Adrenal gland (tissue), 5 donors: Measurements from ENCODE around the gene PSMB11.

Experiments
- POLR2A ChIP-seq, 2 donors: fragments of 450-650 bp; IDR thresholded peaks; one replicate each; pipeline ENCODE4 v1.6.1; 2017; ENCODE audit warnings: antibody characterized with exemption in 2 of 2, mild to moderate bottlenecking in 2 of 2, moderate library complexity in 1 of 2
- TF ChIP-seq, protein P1 (sequence below), 6 experiments: fragments of 450-650 bp in 4 of 6; fragments of 200-600 bp in 2 of 6; sonication (generic) in 1 of 6; IDR thresholded peaks; 1 replicate in 5 of 6; 2 replicates in 1 of 6; pipeline versions ENCODE4 v1.5.1 to v1.8.0; 2016 to 2021; ENCODE audit warnings: antibody characterized with exemption in 6 of 6, mild to moderate bottlenecking in 2 of 6, moderate library complexity in 1 of 6
- donor health status: DM: no; HTN: no; CAD: no.

DNA sequence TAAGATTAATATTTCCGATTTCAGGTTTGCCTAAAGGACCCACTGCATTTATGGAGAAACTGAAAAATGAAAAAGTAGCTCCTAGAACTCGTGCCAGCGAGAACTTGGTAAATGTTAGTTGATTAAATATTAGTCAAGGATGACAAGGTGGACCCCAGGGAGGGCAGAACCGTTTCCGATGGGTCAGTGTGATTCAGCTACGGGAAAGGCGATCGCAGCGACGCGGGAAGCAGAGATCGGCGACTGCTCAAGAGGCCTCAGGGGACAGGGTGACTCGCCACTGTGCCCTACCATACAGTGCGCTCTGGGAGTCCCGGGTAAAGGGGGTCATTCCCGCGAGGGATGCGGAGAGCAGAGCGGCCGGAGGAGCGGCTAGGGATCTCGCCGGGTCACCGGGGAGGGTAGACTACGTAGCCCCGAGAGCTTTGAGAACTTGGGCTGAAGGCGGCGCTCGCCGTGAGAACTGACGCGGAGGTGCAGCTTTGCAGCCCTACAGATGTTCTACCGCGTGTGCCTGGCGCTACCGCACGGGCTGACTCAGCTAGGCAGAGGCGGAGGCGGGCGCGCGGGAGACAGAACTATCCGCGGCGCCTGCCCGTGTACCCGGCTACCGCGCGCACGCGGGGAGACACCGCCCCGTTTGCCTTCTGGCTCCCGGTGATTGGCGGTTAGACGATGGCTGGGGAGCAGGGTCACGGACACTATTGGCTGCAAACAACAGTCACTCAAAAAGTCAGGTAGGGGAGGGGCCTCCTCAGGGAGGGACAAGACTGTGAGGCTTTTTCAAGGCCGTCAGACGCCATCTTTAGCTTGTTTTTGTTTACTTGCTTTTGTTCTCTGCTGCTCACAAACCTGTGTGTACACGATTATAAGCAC lies 35.2 kb upstream of the PSMB11 start:
- TF ChIP-seq, protein P1, sequence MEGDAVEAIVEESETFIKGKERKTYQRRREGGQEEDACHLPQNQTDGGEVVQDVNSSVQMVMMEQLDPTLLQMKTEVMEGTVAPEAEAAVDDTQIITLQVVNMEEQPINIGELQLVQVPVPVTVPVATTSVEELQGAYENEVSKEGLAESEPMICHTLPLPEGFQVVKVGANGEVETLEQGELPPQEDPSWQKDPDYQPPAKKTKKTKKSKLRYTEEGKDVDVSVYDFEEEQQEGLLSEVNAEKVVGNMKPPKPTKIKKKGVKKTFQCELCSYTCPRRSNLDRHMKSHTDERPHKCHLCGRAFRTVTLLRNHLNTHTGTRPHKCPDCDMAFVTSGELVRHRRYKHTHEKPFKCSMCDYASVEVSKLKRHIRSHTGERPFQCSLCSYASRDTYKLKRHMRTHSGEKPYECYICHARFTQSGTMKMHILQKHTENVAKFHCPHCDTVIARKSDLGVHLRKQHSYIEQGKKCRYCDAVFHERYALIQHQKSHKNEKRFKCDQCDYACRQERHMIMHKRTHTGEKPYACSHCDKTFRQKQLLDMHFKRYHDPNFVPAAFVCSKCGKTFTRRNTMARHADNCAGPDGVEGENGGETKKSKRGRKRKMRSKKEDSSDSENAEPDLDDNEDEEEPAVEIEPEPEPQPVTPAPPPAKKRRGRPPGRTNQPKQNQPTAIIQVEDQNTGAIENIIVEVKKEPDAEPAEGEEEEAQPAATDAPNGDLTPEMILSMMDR (IDR thresholded peaks at IDR 0.05), result peak in 2 of 6 experiments; percentile 17 to 30
- TF ChIP-seq POLR2A (IDR thresholded peaks at IDR 0.05), result peak; percentile 52 to 89
